Gastrocnemius medialis (tissue), 4 donors: ENCODE measurements around the gene HAVCR2. TPM values are rescaled to one million over a fixed set of nuclear protein-coding genes. Genes with fewer than 3 reads are reported as not detected.

ENCODE experiments used
- ATAC-seq, 2 donors: fragments of 150-250 bp; one replicate each; pipeline ENCODE4 v1.9.1; 2016
- DNase-seq, 2 donors: peaks; one replicate each; pipeline ENCODE4 v3.0.0-alpha.2; 2019
- H3K27ac ChIP-seq, 4 donors: fragments of 200-600 bp; sonication (generic); 1 replicate in 1 of 4; 2 replicates in 3 of 4; pipeline ENCODE4 v1.5.1; 2016 to 2018; ENCODE audit warnings: mild to moderate bottlenecking in 2 of 4, moderate library complexity in 1 of 4
- H3K27me3 ChIP-seq, 3 donors: fragments of 200-600 bp; sonication (generic) in 2 of 3; 1 replicate in 1 of 3; 2 replicates in 2 of 3; pipeline versions ENCODE4 v1.5.1 to v1.6.0; 2016 to 2019; ENCODE audit warnings: mild to moderate bottlenecking in 1 of 3, moderate library complexity in 1 of 3
- H3K36me3 ChIP-seq, 2 donors: fragments of 200-600 bp; sonication (generic) in 1 of 2; one replicate each; pipeline ENCODE4 v1.5.1; 2017 to 2018
- H3K4me1 ChIP-seq, 2 donors: fragments of 200-600 bp; sonication (generic) in 1 of 2; one replicate each; pipeline ENCODE4 v1.5.1; 2016 to 2017; ENCODE audit warnings: mild to moderate bottlenecking in 2 of 2
- H3K4me3 ChIP-seq, 4 donors: fragments of 200-600 bp; sonication (generic) in 3 of 4; 1 replicate in 1 of 4; 2 replicates in 3 of 4; pipeline ENCODE4 v1.5.1; 2016 to 2019; ENCODE audit warnings: mild to moderate bottlenecking in 2 of 4
- H3K9me3 ChIP-seq, 3 donors: fragments of 200-600 bp; sonication (generic) in 2 of 3; 1 replicate in 1 of 3; 2 replicates in 2 of 3; pipeline ENCODE4 v1.5.1; 2016 to 2019
- CTCF ChIP-seq, 5 experiments: fragments of 450-650 bp in 3 of 5; fragments of 200-600 bp in 2 of 5; sonication (generic) in 2 of 5; IDR thresholded peaks in 4 of 5; conservative IDR thresholded peaks in 1 of 5; 1 replicate in 4 of 5; 2 replicates in 1 of 5; pipeline ENCODE4 v1.5.1; 2016 to 2019; ENCODE audit warnings: antibody characterized with exemption in 5 of 5, mild to moderate bottlenecking in 3 of 5, moderate library complexity in 3 of 5
- POLR2A ChIP-seq, 2 donors: fragments of 450-650 bp; IDR thresholded peaks; one replicate each; pipeline ENCODE4 v1.6.1; 2017; ENCODE audit warnings: antibody characterized with exemption in 2 of 2, mild to moderate bottlenecking in 2 of 2, moderate library complexity in 2 of 2
- in situ Hi-C, 4 donors: fragments of 200-750 bp; cut with MboI; loops; one replicate each; pipeline versions ENCODE4 v1.15.0 to v1.8.0; 2017; ENCODE audit warnings: low sequenced_read_pairs in 4 of 4
- intact Hi-C: fragments of 100-400 bp; cut with DNase I; formaldehyde crosslinking; loops from one replicate; pipeline ENCODE4 v1.15.1; 2023; ENCODE audit warnings: low total_unique reads
- total RNA-seq, 4 donors: library from RNA; depleted of rRNA; stranded (reverse); fragments of >200 nt; gene quantifications; one replicate each; pipeline versions ENCODE4 v1.1.0 to v1.2.3, GENCODE V29; 2016

HAVCR2 gene
- total RNA-seq, 4 donors from 2014 or later: 1.2 to 5.0 (median 1.6) TPM

DNA sequence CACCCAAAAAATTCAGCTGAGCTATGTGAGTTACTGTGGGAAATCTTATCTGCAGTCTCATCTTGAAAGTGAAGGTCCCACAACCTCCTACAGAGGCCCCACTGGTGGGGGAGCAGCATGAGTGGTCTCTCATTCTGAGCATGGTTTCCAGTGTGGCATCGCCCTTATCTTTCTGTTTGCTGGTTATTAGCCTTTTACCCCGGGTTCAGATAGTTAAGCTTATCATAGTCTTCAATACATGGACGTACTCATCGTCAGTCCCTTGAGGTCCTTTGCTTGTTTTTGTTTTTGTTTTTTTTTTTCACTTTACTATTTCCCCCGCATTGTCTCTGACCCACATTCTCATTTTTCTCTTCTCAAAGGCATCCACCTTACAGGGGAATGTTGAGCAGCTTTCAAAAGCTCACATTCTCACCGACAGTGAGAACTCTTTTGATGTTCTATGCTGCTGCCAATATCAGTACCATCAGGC lies 7.7 kb upstream of the HAVCR2 start:
- intact Hi-C loops (no loop called here), in situ Hi-C loops (no loop called here)
- H3K9me3 ChIP-seq: no peaks in the 10 kb centered on the region
- no peak for ATAC-seq
- TF ChIP-seq CTCF (IDR thresholded peaks at IDR 0.05 in 4 of 5, conservative IDR thresholded peaks at IDR 0.05 in 1 of 5): no peak
- TF ChIP-seq POLR2A (IDR thresholded peaks at IDR 0.05): no peak
- no peak overlapping the region for H3K4me3 ChIP-seq
- no peak for DNase-seq
- no peaks in the 10 kb centered on the region for H3K4me1 ChIP-seq
- H3K27ac ChIP-seq: no peak overlapping the region
- H3K27me3 ChIP-seq: no peaks in the 10 kb centered on the region
- no peaks in the 10 kb centered on the region for H3K36me3 ChIP-seq

GRCh38 chr5:157115502-157115901 lies 6.7 kb upstream of the HAVCR2 start:
- Histone ChIP-seq H3K36me3 (no peaks in the 10 kb centered on the region), H3K27me3 (no peaks in the 10 kb centered on the region), H3K9me3 (no peaks in the 10 kb centered on the region), H3K4me3 (no peak overlapping the region), H3K4me1 (no peaks in the 10 kb centered on the region), H3K27ac (no peak overlapping the region)
- in situ Hi-C loops (no loop called here), intact Hi-C loops (no loop called here)
- ATAC-seq: no peak
- DNase-seq: no peak
- TF ChIP-seq POLR2A (IDR thresholded peaks at IDR 0.05) (no peak), CTCF (IDR thresholded peaks at IDR 0.05 in 4 of 5, conservative IDR thresholded peaks at IDR 0.05 in 1 of 5) (no peak)

- H3K27me3 ChIP-seq: no peaks in the 10 kb centered on the region
- in situ Hi-C loops (no loop called here), intact Hi-C loops (no loop called here)
- ATAC-seq (no peak), DNase-seq (no peak)
- no peaks in the 10 kb centered on the region for H3K9me3 ChIP-seq
- no peak overlapping the region for H3K27ac ChIP-seq
- no peak overlapping the region for H3K4me3 ChIP-seq
- no peaks in the 10 kb centered on the region for H3K36me3 ChIP-seq
- H3K4me1 ChIP-seq: no peaks in the 10 kb centered on the region
- TF ChIP-seq CTCF (IDR thresholded peaks at IDR 0.05 in 4 of 5, conservative IDR thresholded peaks at IDR 0.05 in 1 of 5) (no peak), POLR2A (IDR thresholded peaks at IDR 0.05) (no peak)
These were observed 6.2 kb upstream of the HAVCR2 start for GRCh38 chr5:157115012-157115411.

GRCh38 chr5:157113002-157113401 lies 4.2 kb upstream of the HAVCR2 start:
- in situ Hi-C loops: no loop called here
- TF ChIP-seq POLR2A (IDR thresholded peaks at IDR 0.05): no peak
- no peak for TF ChIP-seq CTCF (IDR thresholded peaks at IDR 0.05 in 4 of 5, conservative IDR thresholded peaks at IDR 0.05 in 1 of 5)
- no peaks in the 10 kb centered on the region for H3K27me3 ChIP-seq
- H3K27ac ChIP-seq: no peak overlapping the region
- intact Hi-C loops: no loop called here
- H3K36me3 ChIP-seq: no peaks in the 10 kb centered on the region
- no peak overlapping the region for H3K4me3 ChIP-seq
- H3K9me3 ChIP-seq: no peaks in the 10 kb centered on the region
- DNase-seq (peak in 1 of 2 donors; percentile 19), ATAC-seq (peak in 1 of 2 donors; percentile 24)
- H3K4me1 ChIP-seq: no peaks in the 10 kb centered on the region

DNA sequence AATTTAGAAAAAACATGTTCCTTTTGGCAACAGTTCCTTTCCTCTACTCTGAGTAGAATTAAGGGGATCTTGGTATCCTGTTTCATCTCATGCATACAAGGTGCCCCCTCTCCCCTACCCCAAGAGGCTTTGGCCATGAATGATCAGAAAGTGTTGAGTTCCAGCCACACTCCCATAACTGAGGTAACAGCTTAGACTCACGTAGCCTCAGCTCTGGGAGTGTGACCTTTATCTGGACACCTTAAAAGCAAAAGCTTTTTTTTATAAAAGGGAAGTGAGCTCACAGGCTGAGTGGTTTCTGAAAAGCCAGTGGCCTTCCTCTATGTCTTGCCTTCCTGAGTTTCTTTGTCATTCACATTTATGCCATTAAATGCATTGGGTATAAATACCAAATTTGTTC lies 900 bp upstream of the HAVCR2 start:
- H3K9me3 ChIP-seq: no peaks in the 10 kb centered on the region
- no peak for ATAC-seq
- no peak overlapping the region for H3K27ac ChIP-seq
- no peak for DNase-seq
- no peak overlapping the region for H3K4me3 ChIP-seq
- no peaks in the 10 kb centered on the region for H3K27me3 ChIP-seq
- H3K36me3 ChIP-seq: no peaks in the 10 kb centered on the region
- no peaks in the 10 kb centered on the region for H3K4me1 ChIP-seq
- in situ Hi-C loops (no loop called here), intact Hi-C loops (no loop called here)
- TF ChIP-seq POLR2A (IDR thresholded peaks at IDR 0.05): no peak
- TF ChIP-seq CTCF (IDR thresholded peaks at IDR 0.05 in 4 of 5, conservative IDR thresholded peaks at IDR 0.05 in 1 of 5): no peak
